Panc1 (cell line): ENCODE data around the gene NELL2. TPM values are rescaled to one million over a fixed set of nuclear protein-coding genes. Genes with fewer than 3 reads are reported as not detected.

ENCODE experiments used
- ATAC-seq: fragments of 200-7000 bp; cut with Tn5 transposase; 2 replicates; pipeline ENCODE4 v1.9.1; 2020; ENCODE audit warnings: mild to moderate bottlenecking, moderate library complexity
- BruUV-seq: library from RNA; stranded (reverse); fragments of 400-500 nt; replicated peaks from 2 replicates; lab custom pipeline; 2021; lab: Mats Ljungman, UMichigan
- CTCF ChIA-PET: fragments of 300-600 bp; sonication (Branson Sonifier 250); formaldehyde crosslinking; loops from one replicate; lab custom pipeline; 2022; ENCODE audit warnings: antibody characterized with exemption; lab: Charles Lee
- POLR2A ChIA-PET: fragments of 300-600 bp; sonication (Branson Sonifier 250); formaldehyde crosslinking; loops from one replicate; lab custom pipeline; 2022; ENCODE audit warnings: antibody characterized with exemption; lab: Charles Lee
- DNase-seq: peaks from one replicate; pipeline ENCODE4 v3.0.0-alpha.2; 2010; ENCODE audit warnings: low read depth, low spot score
- H3K27ac ChIP-seq: 2 replicates; pipeline ENCODE4 v1.5.1; 2011; ENCODE audit warnings: mild to moderate bottlenecking, low read length, inconsistent platforms
- H3K27me3 ChIP-seq: fragments of 200-500 bp; sonication (Bioruptor generic); 2 replicates; pipeline ENCODE4 v1.6.0; 2014; ENCODE audit warnings: low read length, inconsistent platforms; ENCODE audit not compliant: control insufficient read depth, insufficient read depth
- H3K36me3 ChIP-seq: fragments of 200-500 bp; sonication (Bioruptor generic); 2 replicates; pipeline ENCODE4 v1.5.1; 2014; ENCODE audit warnings: inconsistent platforms, mild to moderate bottlenecking, low read length, moderate library complexity; ENCODE audit not compliant: control insufficient read depth, insufficient read depth
- H3K4me1 ChIP-seq: 2 replicates; pipeline ENCODE4 v1.5.1; 2011; ENCODE audit warnings: inconsistent platforms, mild to moderate bottlenecking, low read length, moderate library complexity; ENCODE audit not compliant: control insufficient read depth, insufficient read depth
- H3K4me3 ChIP-seq, 2 experiments: 2 replicates each; pipeline ENCODE4 v1.5.1; 2011 to 2012; ENCODE audit warnings: low read depth in 2 of 2, low read length in 2 of 2, mild to moderate bottlenecking in 2 of 2, inconsistent platforms in 1 of 2, moderate library complexity in 1 of 2
- H3K9me3 ChIP-seq: fragments of 200-500 bp; sonication (Bioruptor generic); 2 replicates; pipeline ENCODE4 v1.5.1; 2014; ENCODE audit warnings: low read depth, mild to moderate bottlenecking, inconsistent platforms, low read length, moderate library complexity; ENCODE audit not compliant: control insufficient read depth, insufficient read depth
- CTCF ChIP-seq: fragments of 450-650 bp; IDR thresholded peaks from 2 replicates; pipeline ENCODE4 v1.5.1; 2017; ENCODE audit warnings: mild to moderate bottlenecking
- POLR2AphosphoS5 ChIP-seq: IDR thresholded peaks from 2 replicates; pipeline ENCODE4 v1.6.1; 2012; ENCODE audit warnings: mild to moderate bottlenecking, low read depth, low read length, moderate library complexity
- SIN3A ChIP-seq: IDR thresholded peaks from 2 replicates; pipeline ENCODE4 v1.6.1; 2012; ENCODE audit warnings: low read depth, mild to moderate bottlenecking, low read length, moderate library complexity, borderline replicate concordance; ENCODE audit not compliant: insufficient read depth
- TCF7L2 ChIP-seq: IDR thresholded peaks from 2 replicates; pipeline ENCODE4 v1.6.1; 2011; ENCODE audit warnings: mild to moderate bottlenecking, low read depth, low read length, inconsistent platforms
- in situ Hi-C: cut with HindIII; loops from 2 replicates; pipeline ENCODE4 v1.10.0; 2016; ENCODE audit warnings: low sequenced_read_pairs, low pct_unique_long_range_greater_than_20kb
- intact Hi-C: fragments of 100-400 bp; cut with micrococcal nuclease; formaldehyde crosslinking; loops from one replicate; pipeline ENCODE4 v1.10.0; 2022; ENCODE audit not compliant: unreplicated experiment
- total RNA-seq: library from RNA; stranded (reverse); gene quantifications from one replicate; pipeline ENCODE4 v1.2.1, GENCODE V29; 2021; ENCODE audit not compliant: unreplicated experiment
- TF ChIP-seq, protein P1 (sequence below), 2 experiments: IDR thresholded peaks; 2 replicates each; pipeline ENCODE4 v1.6.1; 2011 to 2012; ENCODE audit warnings: low read depth in 2 of 2, control low read depth in 1 of 2, low read length in 1 of 2, mild to moderate bottlenecking in 1 of 2, moderate library complexity in 1 of 2; ENCODE audit not compliant: insufficient read depth in 1 of 2

Gene NELL2
- total RNA-seq, 1 experiment from 2014 or later = 0.28 TPM

GRCh38 chr12:44779766-44780165, 96.3 kb downstream of the NELL2 start:
- no TSS peak for BruUV-seq
- TF ChIP-seq TCF7L2 (no peak), CTCF (no peak), POLR2AphosphoS5 (no peak), SIN3A (no peak)
- TF ChIP-seq, protein P1, sequence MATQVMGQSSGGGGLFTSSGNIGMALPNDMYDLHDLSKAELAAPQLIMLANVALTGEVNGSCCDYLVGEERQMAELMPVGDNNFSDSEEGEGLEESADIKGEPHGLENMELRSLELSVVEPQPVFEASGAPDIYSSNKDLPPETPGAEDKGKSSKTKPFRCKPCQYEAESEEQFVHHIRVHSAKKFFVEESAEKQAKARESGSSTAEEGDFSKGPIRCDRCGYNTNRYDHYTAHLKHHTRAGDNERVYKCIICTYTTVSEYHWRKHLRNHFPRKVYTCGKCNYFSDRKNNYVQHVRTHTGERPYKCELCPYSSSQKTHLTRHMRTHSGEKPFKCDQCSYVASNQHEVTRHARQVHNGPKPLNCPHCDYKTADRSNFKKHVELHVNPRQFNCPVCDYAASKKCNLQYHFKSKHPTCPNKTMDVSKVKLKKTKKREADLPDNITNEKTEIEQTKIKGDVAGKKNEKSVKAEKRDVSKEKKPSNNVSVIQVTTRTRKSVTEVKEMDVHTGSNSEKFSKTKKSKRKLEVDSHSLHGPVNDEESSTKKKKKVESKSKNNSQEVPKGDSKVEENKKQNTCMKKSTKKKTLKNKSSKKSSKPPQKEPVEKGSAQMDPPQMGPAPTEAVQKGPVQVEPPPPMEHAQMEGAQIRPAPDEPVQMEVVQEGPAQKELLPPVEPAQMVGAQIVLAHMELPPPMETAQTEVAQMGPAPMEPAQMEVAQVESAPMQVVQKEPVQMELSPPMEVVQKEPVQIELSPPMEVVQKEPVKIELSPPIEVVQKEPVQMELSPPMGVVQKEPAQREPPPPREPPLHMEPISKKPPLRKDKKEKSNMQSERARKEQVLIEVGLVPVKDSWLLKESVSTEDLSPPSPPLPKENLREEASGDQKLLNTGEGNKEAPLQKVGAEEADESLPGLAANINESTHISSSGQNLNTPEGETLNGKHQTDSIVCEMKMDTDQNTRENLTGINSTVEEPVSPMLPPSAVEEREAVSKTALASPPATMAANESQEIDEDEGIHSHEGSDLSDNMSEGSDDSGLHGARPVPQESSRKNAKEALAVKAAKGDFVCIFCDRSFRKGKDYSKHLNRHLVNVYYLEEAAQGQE (IDR thresholded peaks at IDR 0.05; ENCODE audit: insufficient read depth in 1 of 2, low read depth in 2 of 2, low read length in 1 of 2) = no peak
- H3K27ac ChIP-seq = no peak overlapping the region
- DNase-seq = no peak
- in situ Hi-C loops (no loop called here), intact Hi-C loops (no loop called here)
- no peaks in the 10 kb centered on the region for H3K36me3 ChIP-seq
- no peak overlapping the region for H3K4me3 ChIP-seq
- ChIA-PET CTCF (no interaction called here), POLR2A (no interaction called here)
- no peak for ATAC-seq
- H3K27me3 ChIP-seq = no peaks in the 10 kb centered on the region
- peaks cover 5% of the 10 kb centered on the region; the same call in 1 of the 2 replicates for H3K9me3 ChIP-seq
- no peaks in the 10 kb centered on the region for H3K4me1 ChIP-seq

DNA sequence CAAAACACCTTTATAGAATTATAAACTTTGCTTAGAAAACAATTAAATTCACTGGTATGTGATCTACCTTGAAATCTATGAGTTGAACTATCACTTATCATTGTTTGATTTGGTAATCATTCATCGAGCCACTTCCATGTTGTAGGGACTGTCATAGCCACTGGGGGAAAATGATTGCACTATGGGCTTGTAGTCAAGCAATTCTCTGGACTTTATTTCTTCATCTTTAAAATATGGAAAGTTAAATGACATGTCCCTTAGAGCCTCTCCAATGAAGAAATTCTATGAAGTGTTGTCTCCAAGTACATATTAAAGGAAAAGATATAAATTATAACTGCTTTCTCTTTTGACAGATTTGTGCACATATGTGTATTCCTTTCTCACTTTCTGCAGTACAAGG, 97.3 kb downstream of the NELL2 start:
- no TSS peak for BruUV-seq
- ChIA-PET CTCF (no interaction called here), POLR2A (no interaction called here)
- ATAC-seq (no peak), DNase-seq (no peak)
- H3K9me3 ChIP-seq = peaks cover 5% of the 10 kb centered on the region; the same call in 1 of the 2 replicates
- no peaks in the 10 kb centered on the region for H3K4me1 ChIP-seq
- intact Hi-C loops (no loop called here), in situ Hi-C loops (no loop called here)
- H3K27ac ChIP-seq = no peak overlapping the region
- no peaks in the 10 kb centered on the region for H3K36me3 ChIP-seq
- H3K27me3 ChIP-seq = no peaks in the 10 kb centered on the region
- no peak for TF ChIP-seq SIN3A
- TF ChIP-seq POLR2AphosphoS5 = no peak
- no peak for TF ChIP-seq TCF7L2
- no peak for TF ChIP-seq CTCF
- TF ChIP-seq, protein P1 (IDR thresholded peaks at IDR 0.05; ENCODE audit: insufficient read depth in 1 of 2, low read depth in 2 of 2, low read length in 1 of 2) = no peak
- H3K4me3 ChIP-seq = no peak overlapping the region
